NCI-H2107 treated with DMSO at 0.1 percent for 48 hours (cell line): ENCODE data around the gene TMEM165.

Experiments
- DNase-seq: peaks from one replicate; lab custom pipeline; 2025; ENCODE audit not compliant: unreplicated experiment; lab: John Stamatoyannopoulos, UW

The TMEM165 gene

GRCh38 chr4:55366621-55367020 lies 29.1 kb upstream of the TMEM165 start:
- DNase-seq = no peak

GRCh38 chr4:55367084-55367722 lies 28.6 kb upstream of the TMEM165 start:
- no peak for DNase-seq

GRCh38 chr4:55369968-55370367 lies 25.8 kb upstream of the TMEM165 start:
- no peak for DNase-seq

- DNase-seq = no peak
These were observed 23.5 kb upstream of the TMEM165 start for GRCh38 chr4:55372259-55372658.

GRCh38 chr4:55373461-55373860 lies 22.3 kb upstream of the TMEM165 start:
- no peak for DNase-seq

GRCh38 chr4:55376698-55377097 lies 19.1 kb upstream of the TMEM165 start:
- no peak for DNase-seq

- no peak for DNase-seq
These were observed 16.9 kb upstream of the TMEM165 start for GRCh38 chr4:55378617-55379467.

GRCh38 chr4:55380576-55380975 lies 15.2 kb upstream of the TMEM165 start:
- no peak for DNase-seq

- no peak for DNase-seq
These were observed 14.3 kb upstream of the TMEM165 start for GRCh38 chr4:55381502-55381901.

GRCh38 chr4:55382488-55383003 lies 13.2 kb upstream of the TMEM165 start:
- DNase-seq = no peak

- DNase-seq = no peak
These were observed 10.5 kb upstream of the TMEM165 start for GRCh38 chr4:55385201-55385649.

GRCh38 chr4:55386073-55386472 lies 9.7 kb upstream of the TMEM165 start:
- DNase-seq = no peak

GRCh38 chr4:55386840-55387239 lies 8.9 kb upstream of the TMEM165 start:
- no peak for DNase-seq

- no peak for DNase-seq
These were observed 2.1 kb upstream of the TMEM165 start for GRCh38 chr4:55393461-55394320.

- no peak for DNase-seq
These were observed 584 bp upstream of the TMEM165 start for GRCh38 chr4:55395218-55395528.

GRCh38 chr4:55396308-55397125 lies 760 bp downstream of the TMEM165 start:
- no peak for DNase-seq

- no peak for DNase-seq
These were observed 1.3 kb downstream of the TMEM165 start for GRCh38 chr4:55397126-55397436.

GRCh38 chr4:55397520-55398321 lies 2.0 kb downstream of the TMEM165 start:
- no peak for DNase-seq

- no peak for DNase-seq
These were observed 2.7 kb downstream of the TMEM165 start for GRCh38 chr4:55398461-55398860.

GRCh38 chr4:55398966-55399365 lies 3.2 kb downstream of the TMEM165 start:
- DNase-seq = no peak
